ENCODE data around the gene PAPOLB.

GRCh38 chr7:4808565-4808964 is 53.3 kb downstream of the PAPOLB start:
- TF ChIP-seq CTCF (IDR thresholded peaks at IDR 0.05; ENCODE audit: extremely low read depth in 1 of 2, insufficient read depth in 1 of 2, low read depth in 1 of 2, low read length in 2 of 2): no peak
- TF ChIP-seq EZH2 (IDR thresholded peaks at IDR 0.05; ENCODE audit: borderline replicate concordance, low read depth, low read length, severe bottlenecking): no peak
- TF ChIP-seq GATA2 (IDR thresholded peaks at IDR 0.05; ENCODE audit: insufficient read depth, insufficient read length, low read depth, low read length): no peak
